AG09319 (cell line): ENCODE data around the gene PAXX.
"Not testable (repeated sequence)": the region's sequence is repeated elsewhere in the genome, so short reads cannot be mapped to it uniquely, and the experiment has no call there.

Experiments used
- DNase-seq: peaks from one replicate; pipeline ENCODE4 v3.0.0-alpha.2; 2010; ENCODE audit warnings: low read depth; ENCODE audit errors: extremely low read depth
- CTCF ChIP-seq: IDR thresholded peaks from 2 replicates; pipeline ENCODE4 v1.5.1; 2011; ENCODE audit warnings: low read depth, mild to moderate bottlenecking, inconsistent platforms, low read length, moderate library complexity

Gene PAXX

DNA sequence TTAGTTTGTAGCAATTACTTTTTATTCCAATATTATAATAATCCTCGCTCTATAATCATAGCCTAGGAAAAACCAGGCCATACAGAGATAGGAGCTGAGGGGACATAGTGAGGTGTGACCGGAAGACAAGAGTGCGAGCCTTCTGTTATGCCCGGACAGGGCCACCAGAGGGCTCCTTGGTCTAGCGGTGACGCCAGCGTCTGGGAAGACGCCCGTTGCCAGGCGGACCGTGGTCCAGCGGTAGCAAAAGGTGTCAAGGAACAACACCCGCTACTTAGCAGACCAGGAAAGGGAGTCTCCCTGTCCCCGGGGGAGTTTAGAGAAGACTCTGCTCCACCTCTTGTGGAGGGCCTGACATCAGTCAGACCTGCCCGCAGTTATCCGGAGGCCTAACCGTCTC is 12.1 kb downstream of the PAXX start:
- peak; percentile 16 for TF ChIP-seq CTCF
- DNase-seq = not testable (repeated sequence)

DNA sequence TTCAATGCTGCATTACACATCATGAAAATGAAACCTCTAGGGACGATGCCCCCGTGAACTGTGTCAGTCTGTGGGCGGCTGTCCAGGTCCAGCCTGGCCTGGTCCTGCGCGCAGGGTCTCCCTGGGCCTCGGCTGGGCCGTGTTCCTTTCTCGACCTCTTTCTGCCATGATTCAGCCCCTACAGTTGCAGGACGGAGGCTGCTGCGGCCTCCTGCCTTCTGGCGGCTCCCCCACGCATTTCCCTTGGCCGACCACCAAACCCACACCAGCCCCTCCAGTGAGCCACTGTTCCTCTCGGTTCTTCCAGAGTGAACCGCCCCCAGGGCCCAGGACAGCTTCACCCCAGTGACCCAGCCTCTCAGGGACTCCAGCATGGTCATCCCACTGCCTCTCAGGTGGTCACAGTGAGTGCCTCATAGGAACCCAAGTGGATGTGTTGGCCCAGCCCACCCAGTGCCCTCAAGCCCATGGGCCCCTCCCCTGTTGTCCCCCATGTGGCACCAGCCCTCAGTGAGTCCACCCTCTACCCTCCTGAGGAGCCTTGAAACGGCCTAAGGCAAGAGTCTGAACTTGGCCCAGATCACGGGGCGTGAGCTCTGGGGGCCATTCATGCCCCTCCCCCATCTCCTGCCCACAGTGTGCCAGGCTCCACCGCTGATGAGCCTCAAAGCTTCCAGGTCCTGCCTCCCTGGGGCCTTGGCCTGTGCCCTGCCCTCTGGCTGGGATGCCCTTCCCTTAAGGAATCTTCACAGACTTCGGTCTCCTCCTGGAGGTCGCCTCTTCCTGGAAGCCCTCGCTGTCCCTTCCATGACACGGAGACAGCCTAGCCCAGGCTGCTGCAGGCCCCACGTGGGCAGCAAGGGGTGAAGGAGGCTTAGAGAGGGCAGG is 14.1 kb downstream of the PAXX start:
- no peak for DNase-seq

GRCh38 chr9:137007108-137007815 is 15.0 kb downstream of the PAXX start:
- no peak for DNase-seq
- TF ChIP-seq CTCF = no peak

More for the DNA sequence above, 14.1 kb downstream of the PAXX start:
- TF ChIP-seq CTCF = no peak

GRCh38 chr9:137007816-137008270 is 15.6 kb downstream of the PAXX start:
- DNase-seq = no peak
- no peak for TF ChIP-seq CTCF

GRCh38 chr9:137008312-137008711 is 16.1 kb downstream of the PAXX start:
- TF ChIP-seq CTCF = no peak
- DNase-seq = no peak

GRCh38 chr9:137009217-137009616 is 17.0 kb downstream of the PAXX start:
- DNase-seq = no peak
- no peak for TF ChIP-seq CTCF
